GM23248 (cell line): ENCODE results near the gene TMEM151A.

Source experiments
- EZH2 ChIP-seq: fragments of 200-600 bp; sonication (generic); IDR thresholded peaks from 2 replicates; pipeline ENCODE4 v1.6.1; 2018; ENCODE audit warnings: antibody characterized with exemption, mild to moderate bottlenecking; ENCODE audit not compliant: insufficient read depth, poor library complexity, severe bottlenecking
- EZH2phosphoT487 ChIP-seq: fragments of 200-600 bp; sonication (generic); IDR thresholded peaks from 2 replicates; pipeline ENCODE4 v1.6.1; 2018; ENCODE audit warnings: antibody characterized with exemption, moderate library complexity, mild to moderate bottlenecking, low read depth; ENCODE audit not compliant: insufficient read depth

DNA sequence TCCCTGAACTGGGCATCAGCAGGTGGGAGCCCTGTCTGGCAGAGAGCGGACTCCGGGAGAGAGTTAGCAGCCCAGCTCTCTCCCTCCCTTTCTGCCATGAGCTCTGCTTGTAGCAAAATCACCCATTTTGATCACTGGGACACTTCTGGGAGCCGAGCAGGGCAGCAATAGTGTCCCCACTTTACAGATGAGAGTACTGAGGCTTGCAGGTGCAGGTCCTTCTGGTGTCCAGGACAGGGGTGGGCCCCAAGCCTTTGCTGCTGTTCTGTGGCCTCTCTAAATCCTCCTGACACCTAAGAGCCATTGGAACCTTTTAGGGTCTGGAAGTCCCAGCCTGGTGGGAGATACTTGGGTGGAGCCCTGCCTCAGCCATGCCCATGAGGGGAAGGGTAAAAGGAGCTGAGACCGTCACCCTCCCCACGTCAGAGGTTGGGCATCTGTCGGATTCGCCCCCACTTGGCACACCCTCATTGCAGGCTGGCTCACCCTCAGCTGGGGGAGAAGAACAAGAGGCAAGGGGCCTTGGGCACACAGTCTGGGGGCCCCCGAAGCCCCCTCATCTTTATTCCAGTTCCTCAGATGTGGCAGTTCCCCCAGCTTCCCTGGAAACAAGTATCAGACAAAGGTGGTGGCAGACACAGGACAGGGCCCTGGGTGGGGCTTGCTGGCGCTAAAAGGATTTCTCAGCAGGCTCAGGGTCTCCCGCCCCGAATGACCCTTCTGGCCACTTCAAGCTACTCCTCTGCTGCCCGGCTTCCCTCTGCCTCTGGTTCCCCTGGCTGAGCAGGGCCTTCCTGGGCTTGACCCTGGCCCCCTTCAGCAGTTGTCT lies 40.1 kb downstream of the TMEM151A start:
- TF ChIP-seq EZH2 (no peak), EZH2phosphoT487 (no peak)
